VCaP (cell line): Measurements from ENCODE around the gene ARIH1.

ENCODE experiments used
- H3K27ac ChIP-seq: fragments of 450-650 bp; 2 replicates; pipeline ENCODE4 v1.5.1; 2017
- CTCF ChIP-seq: fragments of 450-650 bp; conservative IDR thresholded peaks from 2 replicates; pipeline ENCODE4 v1.5.1; 2017; ENCODE audit warnings: mild to moderate bottlenecking, moderate library complexity

Gene ARIH1

GRCh38 chr15:72585476-72586058 is 111.4 kb downstream of the ARIH1 start:
- TF ChIP-seq CTCF = peak; percentile 59
- no peak overlapping the region for H3K27ac ChIP-seq

GRCh38 chr15:72588096-72588495 is 114.0 kb downstream of the ARIH1 start:
- TF ChIP-seq CTCF = no peak
- no peak overlapping the region for H3K27ac ChIP-seq

- no peak for TF ChIP-seq CTCF
- H3K27ac ChIP-seq = no peak overlapping the region
Measured at GRCh38 chr15:72590427-72590826, 116.3 kb downstream of the ARIH1 start.

- no peak overlapping the region for H3K27ac ChIP-seq
- TF ChIP-seq CTCF = no peak
Measured at GRCh38 chr15:72591361-72591760, 117.2 kb downstream of the ARIH1 start.

GRCh38 chr15:72592097-72592496 is 118.0 kb downstream of the ARIH1 start:
- H3K27ac ChIP-seq = no peak overlapping the region
- no peak for TF ChIP-seq CTCF

GRCh38 chr15:72592676-72593075 is 118.5 kb downstream of the ARIH1 start:
- no peak overlapping the region for H3K27ac ChIP-seq
- no peak for TF ChIP-seq CTCF

GRCh38 chr15:72593838-72594237 is 119.7 kb downstream of the ARIH1 start:
- no peak for TF ChIP-seq CTCF
- H3K27ac ChIP-seq = no peak overlapping the region
